ENCODE results near the gene AGBL5.
"Not testable (repeated sequence)": the region's sequence is repeated elsewhere in the genome, so short reads cannot be mapped to it uniquely, and the experiment has no call there.

Gene AGBL5

DNA sequence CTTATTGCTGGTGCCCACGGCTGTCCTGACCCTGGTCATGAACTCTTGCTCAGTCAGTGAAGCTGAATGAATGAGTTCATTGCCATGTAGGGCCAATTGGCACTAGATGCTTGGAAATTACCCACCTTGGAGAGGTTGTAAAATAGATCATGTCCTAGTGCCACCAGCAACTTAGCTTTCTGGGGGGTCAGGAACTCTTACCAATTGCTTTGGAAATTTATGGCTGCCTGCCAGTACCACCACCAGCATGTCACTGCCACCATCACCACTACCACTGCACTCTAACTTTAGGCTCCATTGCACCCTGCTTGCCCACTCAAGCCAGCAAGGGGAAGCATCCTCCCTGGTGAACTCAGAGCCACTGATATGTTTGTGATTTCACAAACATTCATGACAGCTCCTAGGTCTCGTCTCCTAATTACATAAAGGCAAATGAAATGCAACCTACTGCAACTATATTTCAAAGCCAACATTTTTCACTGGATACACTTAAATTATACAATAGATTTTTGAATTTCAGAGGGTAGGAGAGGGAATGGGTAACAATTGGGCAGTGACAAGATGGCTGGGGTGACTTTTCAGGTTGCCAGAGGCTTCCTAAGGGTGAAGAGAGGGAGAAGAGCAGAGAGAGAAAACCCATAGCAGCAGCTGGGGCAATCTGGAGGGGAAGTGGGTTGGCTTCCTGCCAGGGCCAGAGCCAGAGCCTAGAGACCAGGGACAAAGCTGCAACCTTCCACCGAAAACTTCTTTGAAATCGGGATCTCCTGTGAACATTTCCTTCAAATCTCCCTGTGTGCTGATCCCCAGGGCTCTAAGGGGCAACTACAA lies 23.5 kb downstream of the AGBL5 start:
- H3K4me3 ChIP-seq (replicated peaks; ENCODE audit: low read depth, low read length), result no peak overlapping the region
- TF ChIP-seq, protein P1, sequence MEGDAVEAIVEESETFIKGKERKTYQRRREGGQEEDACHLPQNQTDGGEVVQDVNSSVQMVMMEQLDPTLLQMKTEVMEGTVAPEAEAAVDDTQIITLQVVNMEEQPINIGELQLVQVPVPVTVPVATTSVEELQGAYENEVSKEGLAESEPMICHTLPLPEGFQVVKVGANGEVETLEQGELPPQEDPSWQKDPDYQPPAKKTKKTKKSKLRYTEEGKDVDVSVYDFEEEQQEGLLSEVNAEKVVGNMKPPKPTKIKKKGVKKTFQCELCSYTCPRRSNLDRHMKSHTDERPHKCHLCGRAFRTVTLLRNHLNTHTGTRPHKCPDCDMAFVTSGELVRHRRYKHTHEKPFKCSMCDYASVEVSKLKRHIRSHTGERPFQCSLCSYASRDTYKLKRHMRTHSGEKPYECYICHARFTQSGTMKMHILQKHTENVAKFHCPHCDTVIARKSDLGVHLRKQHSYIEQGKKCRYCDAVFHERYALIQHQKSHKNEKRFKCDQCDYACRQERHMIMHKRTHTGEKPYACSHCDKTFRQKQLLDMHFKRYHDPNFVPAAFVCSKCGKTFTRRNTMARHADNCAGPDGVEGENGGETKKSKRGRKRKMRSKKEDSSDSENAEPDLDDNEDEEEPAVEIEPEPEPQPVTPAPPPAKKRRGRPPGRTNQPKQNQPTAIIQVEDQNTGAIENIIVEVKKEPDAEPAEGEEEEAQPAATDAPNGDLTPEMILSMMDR (IDR thresholded peaks at IDR 0.05; ENCODE audit: low read length, missing control alignments), result no peak
- peak; percentile 76 for DNase-seq (ENCODE audit: low read depth)

- H3K4me3 ChIP-seq (replicated peaks; ENCODE audit: low read depth, low read length); DNase-seq (ENCODE audit: low read depth): not testable (repeated sequence)
Measured at GRCh38 chr2:27075566-27075871, 24.1 kb downstream of the AGBL5 start.

GRCh38 chr2:27076323-27076722 lies 24.9 kb downstream of the AGBL5 start:
- TF ChIP-seq, protein P1 (IDR thresholded peaks at IDR 0.05; ENCODE audit: low read length, missing control alignments), result no peak
- no peak for DNase-seq (ENCODE audit: low read depth)
- H3K4me3 ChIP-seq (replicated peaks; ENCODE audit: low read depth, low read length), result no peak overlapping the region

GRCh38 chr2:27077231-27077630 lies 25.8 kb downstream of the AGBL5 start:
- TF ChIP-seq, protein P1 (IDR thresholded peaks at IDR 0.05; ENCODE audit: low read length, missing control alignments), result no peak
- DNase-seq (ENCODE audit: low read depth), result no peak
- no peak overlapping the region for H3K4me3 ChIP-seq (replicated peaks; ENCODE audit: low read depth, low read length)

DNA sequence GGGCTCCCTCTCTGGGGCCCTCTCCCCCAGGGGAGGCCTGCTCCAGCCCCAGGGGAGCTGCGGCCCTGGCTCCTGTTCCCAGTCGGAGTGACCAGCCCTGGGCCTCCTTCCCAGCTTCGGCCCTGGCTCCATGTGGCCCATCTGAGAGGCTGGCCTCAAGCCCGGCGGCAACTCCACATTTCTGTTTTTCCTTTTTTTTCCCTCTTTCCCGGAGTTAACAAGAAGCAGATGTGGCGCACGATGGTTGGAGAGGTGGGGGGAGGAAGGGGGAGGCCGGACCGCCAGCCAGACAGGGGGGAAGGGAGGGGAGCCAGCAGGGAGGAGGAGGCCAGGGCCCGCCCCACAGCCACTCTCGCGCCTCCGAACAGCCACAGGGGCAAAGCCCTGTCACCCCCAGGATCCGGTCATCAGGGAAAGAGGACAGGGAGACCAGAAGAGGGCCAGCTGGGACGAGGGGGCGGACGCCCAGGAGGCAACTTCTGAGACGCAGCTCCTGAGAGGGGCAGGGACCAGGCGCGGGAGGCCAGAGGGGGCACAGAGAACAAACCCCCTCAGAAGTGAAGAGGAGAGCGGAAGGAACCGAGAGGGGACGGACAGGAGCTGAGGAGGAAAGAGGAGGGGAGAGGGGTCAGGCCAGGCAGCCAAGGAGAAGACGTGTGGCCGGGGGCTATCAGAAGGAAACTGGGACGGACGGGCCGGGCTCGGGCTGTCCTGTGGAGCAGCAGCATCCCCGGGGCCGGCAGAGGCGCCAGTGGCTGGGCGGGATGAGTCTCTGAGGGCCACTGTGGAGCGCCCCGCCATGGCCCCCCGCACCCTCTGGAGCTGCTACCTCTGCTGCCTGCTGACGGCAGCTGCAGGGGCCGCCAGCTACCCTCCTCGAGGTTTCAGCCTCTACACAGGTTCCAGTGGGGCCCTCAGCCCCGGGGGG lies 27.1 kb downstream of the AGBL5 start, which contains the start of gene EMILIN1:
TSS of gene EMILIN1 (plus strand) at position 349 of the 928 bp plus-strand sequence. CDS start at position 800, 451 bp downstream.
- TF ChIP-seq, protein P1 (IDR thresholded peaks at IDR 0.05; ENCODE audit: low read length, missing control alignments), result no peak

DNA sequence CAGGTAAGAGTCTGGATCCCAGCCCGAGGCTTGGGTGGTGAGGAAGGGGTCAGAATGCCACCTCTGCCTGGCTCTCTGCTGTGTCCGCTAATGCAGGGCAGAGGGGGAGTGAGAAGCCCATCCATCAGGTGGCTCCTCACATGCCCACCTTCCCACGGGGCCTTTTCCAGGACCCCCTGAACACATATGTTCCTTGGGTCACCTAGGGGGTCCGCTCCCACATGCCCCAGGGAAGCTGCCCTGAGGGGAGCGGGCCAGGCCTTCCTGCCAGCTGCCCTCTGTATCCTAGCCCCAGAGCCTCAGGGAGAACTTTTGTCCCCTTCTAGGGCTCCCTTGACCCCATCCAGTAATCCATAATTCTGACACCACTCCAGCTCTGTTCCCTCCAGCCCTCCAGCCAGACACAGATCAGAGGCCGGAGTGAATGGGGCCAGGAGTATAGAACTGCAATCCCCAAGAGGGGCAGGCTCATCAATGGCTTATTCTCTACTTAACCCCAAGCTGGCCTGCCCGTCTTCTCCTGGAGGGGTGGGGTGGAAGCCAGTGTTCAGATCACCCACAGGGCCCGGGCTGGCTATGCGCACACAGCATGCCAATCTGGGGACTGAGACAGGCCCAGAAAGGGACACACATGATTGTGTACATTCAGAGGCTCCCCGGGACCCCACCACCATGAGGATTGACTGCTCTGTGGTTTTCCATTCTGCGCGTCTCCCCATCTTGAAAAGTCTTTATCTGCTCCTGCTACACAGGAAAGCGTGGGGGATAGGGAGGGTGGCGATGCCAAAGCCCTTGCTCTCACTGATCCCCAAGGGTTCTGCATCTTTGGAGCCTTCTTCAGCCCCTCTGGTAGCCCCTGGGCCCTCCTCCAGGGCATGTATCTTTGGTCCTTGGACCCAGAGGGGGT lies 28.0 kb downstream of the AGBL5 start:
- DNase-seq (ENCODE audit: low read depth), result no peak
- TF ChIP-seq, protein P1 (IDR thresholded peaks at IDR 0.05; ENCODE audit: low read length, missing control alignments), result no peak
- peak overlapping the region; percentile 90 for H3K4me3 ChIP-seq (replicated peaks; ENCODE audit: low read depth, low read length)

More for the DNA sequence above, 27.1 kb downstream of the AGBL5 start, which contains the start of gene EMILIN1:
- peak; percentile 97 for DNase-seq (ENCODE audit: low read depth)
- peak within 1 kb of the TSS; percentile 90 for H3K4me3 ChIP-seq (replicated peaks; ENCODE audit: low read depth, low read length)
